T-helper 1 cell treated with Interleukin-12 subunit alpha and Interleukin-12 subunit beta and Interleukin-4 antibody, amounts not matched to agents 30 μg/mL and 1 μg/mL, for 36 hours (primary cell): ENCODE measurements around the gene SCD.
A peak's percentile ranks its signal among the peaks of the same experiment; 100 is the strongest.

Experiments used
- H3K27ac Mint-ChIP-seq: one replicate; pipeline ENCODE4 v1.8.0; 2021; ENCODE audit warnings: mild to moderate bottlenecking, mixed read lengths
- H3K27me3 Mint-ChIP-seq: one replicate; pipeline ENCODE4 v1.8.0; 2021; ENCODE audit warnings: low read depth, mixed read lengths
- H3K36me3 Mint-ChIP-seq: one replicate; pipeline ENCODE4 v1.8.0; 2021; ENCODE audit warnings: low read depth, mixed read lengths
- H3K4me1 Mint-ChIP-seq: one replicate; pipeline ENCODE4 v1.8.0; 2021; ENCODE audit warnings: low read depth, mixed read lengths
- H3K4me3 Mint-ChIP-seq: one replicate; pipeline ENCODE4 v1.8.0; 2021; ENCODE audit warnings: mild to moderate bottlenecking, moderate library complexity, mixed read lengths
- H3K9me3 Mint-ChIP-seq: one replicate; pipeline ENCODE4 v1.8.0; 2021; ENCODE audit warnings: mixed read lengths

The SCD gene

DNA sequence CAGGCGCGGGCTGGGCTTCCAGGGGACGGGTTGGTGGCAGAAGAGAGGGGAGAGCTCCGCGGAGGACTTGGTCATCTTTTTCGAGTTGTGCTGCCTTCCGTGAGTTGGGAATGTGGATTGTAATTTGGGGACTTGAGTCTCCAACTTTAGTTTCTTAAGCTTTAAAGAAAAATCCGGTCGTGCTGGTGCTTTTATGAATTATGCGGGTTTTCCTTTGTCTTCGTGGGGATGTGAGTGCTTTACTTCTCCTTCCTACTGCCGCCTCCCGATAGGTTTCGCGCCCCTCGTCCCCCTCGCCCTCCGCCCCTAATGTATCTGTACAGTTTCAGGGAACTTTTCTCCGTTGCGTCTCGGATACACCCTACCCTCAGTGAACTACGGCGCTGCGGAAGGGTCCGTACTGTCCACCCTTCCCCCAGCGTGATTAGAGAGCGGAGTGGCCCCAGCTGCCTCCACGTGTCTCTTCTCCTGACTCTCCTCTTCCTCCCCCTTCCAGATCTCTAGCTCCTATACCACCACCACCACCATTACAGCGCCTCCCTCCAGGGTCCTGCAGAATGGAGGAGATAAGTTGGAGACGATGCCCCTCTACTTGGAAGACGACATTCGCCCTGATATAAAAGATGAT lies 649 bp downstream of the SCD start:
- Mint-ChIP-seq H3K27ac (peak overlapping the region; percentile 88), H3K36me3 (peaks cover 46% of the 10 kb centered on the region), H3K4me3 (peak overlapping the region; percentile 100), H3K9me3 (no peaks in the 10 kb centered on the region), H3K27me3 (no peaks in the 10 kb centered on the region), H3K4me1 (peaks cover 63% of the 10 kb centered on the region)

DNA sequence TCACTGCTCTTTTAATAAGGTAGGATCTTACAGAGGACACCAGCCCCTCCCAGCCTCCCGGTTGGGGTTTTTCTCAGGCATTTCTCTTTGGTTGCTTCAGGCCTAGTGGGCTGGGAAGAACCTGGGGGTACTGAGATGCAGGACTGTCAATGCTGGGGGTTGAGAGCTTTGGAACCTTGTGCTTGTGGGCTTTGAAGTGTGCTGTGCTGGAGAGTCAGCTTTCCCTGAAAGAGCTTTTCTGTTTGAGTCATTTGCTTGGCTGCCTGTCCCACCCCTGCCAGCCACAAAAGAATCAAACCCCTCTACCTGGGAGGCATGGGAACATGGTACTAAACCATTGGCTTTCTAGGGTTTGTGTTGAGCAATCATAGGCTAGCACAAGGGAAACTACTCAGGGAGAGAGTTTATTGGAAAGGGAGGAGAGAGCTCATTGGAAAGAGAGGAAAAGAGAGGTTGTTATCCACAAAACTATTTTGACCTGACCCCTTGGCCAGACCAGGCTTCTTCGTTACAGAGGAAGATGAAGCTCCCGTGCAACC lies 1.4 kb downstream of the SCD start:
- H3K27ac Mint-ChIP-seq, result peak overlapping the region; percentile 88
- H3K4me3 Mint-ChIP-seq, result peak overlapping the region; percentile 100
- H3K4me1 Mint-ChIP-seq, result peaks cover 63% of the 10 kb centered on the region
- no peaks in the 10 kb centered on the region for H3K9me3 Mint-ChIP-seq
- peaks cover 50% of the 10 kb centered on the region for H3K36me3 Mint-ChIP-seq
- H3K27me3 Mint-ChIP-seq, result no peaks in the 10 kb centered on the region

DNA sequence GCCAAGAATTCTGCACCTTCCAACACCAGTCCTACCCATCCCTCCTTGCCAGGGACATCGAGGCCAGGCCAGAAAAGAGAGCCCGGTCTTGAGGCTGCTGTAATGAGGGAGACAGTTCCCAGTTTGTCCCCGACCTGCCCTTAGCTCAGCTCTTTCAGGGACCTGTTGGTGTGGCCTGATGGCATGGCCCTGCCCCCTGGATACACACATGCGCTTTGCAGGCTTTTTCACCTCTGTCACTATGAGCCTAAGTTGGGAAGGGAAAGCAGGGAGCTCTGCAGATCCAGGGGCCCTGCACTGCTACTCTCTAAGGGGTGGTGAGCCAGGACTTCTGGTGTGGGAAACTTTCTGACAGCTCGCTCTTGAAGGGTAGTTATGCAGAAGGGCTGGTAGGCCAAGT lies 2.1 kb downstream of the SCD start:
- Mint-ChIP-seq H3K36me3 (peaks cover 57% of the 10 kb centered on the region), H3K27me3 (no peaks in the 10 kb centered on the region), H3K4me1 (peaks cover 63% of the 10 kb centered on the region), H3K9me3 (no peaks in the 10 kb centered on the region), H3K27ac (peak overlapping the region; percentile 47), H3K4me3 (peak overlapping the region; percentile 100)

DNA sequence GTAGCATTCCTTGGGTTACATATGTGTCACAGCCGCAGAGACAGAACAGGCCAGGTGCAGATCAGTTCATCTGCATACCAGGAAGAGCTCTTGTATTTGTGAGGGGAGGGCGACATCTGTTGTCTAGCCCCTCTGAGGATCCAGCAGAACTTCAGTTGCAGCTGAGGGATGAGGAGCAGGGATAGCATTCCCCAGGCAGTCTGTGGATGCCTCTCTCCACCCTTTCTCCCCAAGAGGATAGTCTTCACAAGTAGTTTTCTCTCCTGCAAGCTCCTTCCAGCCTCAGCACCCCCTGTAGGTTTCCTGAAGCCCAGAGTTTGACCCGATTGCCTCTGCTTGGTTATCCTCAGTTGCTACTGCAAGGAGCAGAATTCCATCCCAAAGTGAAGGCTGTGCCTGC lies 2.6 kb downstream of the SCD start:
- H3K4me1 Mint-ChIP-seq, result peaks cover 62% of the 10 kb centered on the region
- no peaks in the 10 kb centered on the region for H3K9me3 Mint-ChIP-seq
- H3K4me3 Mint-ChIP-seq, result peak overlapping the region; percentile 100
- H3K27ac Mint-ChIP-seq, result peak overlapping the region; percentile 47
- H3K36me3 Mint-ChIP-seq, result peaks cover 61% of the 10 kb centered on the region
- H3K27me3 Mint-ChIP-seq, result no peaks in the 10 kb centered on the region

DNA sequence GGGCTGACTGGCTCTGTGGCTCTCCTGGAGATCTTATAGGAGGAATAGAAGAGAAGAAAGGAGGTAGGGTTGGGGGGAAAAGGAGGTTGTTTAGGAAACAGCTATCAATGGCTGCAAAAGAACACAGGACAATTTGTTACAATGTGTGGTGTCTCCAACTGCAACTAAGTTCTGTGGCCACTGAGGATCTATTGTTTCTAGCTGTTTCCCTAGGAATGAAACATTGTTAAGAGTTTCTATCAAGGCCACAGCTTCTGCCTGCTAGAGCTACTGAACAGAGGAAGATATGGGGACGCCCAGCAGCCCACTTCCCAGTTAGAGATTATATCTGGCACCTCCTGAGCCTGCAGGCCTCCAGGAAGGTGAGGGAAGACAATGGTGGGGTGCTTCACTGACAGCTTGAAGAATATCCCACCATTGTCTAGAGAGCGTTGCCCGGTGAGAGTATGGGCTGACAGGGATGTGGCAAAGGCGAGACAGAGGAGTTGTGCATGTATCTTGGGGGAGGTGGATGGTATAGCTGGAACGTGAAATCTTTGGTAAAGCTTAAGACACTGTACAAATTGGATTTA lies 4.0 kb downstream of the SCD start:
- peaks cover 74% of the 10 kb centered on the region for H3K36me3 Mint-ChIP-seq
- H3K27ac Mint-ChIP-seq, result peak overlapping the region; percentile 51
- no peaks in the 10 kb centered on the region for H3K9me3 Mint-ChIP-seq
- H3K4me3 Mint-ChIP-seq, result peak overlapping the region; percentile 100
- H3K27me3 Mint-ChIP-seq, result no peaks in the 10 kb centered on the region
- H3K4me1 Mint-ChIP-seq, result peaks cover 67% of the 10 kb centered on the region

DNA sequence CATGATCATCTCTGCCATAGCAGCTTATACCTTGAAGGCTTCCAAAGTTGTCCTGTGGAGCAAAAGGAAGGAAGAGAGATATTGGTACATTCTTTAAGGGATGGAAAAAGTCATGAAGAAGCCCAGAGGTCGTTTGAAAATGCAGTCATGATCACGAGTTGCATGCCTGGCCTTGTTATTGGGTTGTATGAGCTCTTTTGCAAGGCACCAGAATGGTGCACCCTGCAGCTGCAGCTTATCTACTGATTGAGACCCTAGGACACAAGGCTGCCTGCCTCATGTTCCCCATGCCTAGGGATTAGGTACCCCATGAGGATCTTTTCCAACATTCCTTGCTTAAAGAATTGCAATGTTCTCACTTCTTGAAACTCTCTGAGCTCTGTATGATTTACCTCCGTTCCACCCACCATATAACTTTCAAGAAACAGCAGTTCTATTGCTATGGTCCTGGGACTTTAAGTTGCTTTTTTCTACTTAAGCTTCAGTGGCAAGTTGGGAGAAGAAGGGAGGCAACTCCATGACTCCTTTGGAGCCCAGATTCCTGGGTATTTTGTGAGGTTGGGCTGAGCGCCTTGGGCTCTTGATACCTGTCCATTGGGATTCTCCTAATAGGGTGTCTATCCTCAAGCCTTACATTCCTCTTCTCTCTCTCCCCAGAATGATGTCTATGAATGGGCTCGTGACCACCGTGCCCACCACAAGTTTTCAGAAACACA lies 6.9 kb downstream of the SCD start:
- Mint-ChIP-seq H3K4me3 (no peak overlapping the region), H3K4me1 (peaks cover 67% of the 10 kb centered on the region), H3K9me3 (no peaks in the 10 kb centered on the region), H3K27me3 (no peaks in the 10 kb centered on the region), H3K36me3 (peaks cover 75% of the 10 kb centered on the region), H3K27ac (peak overlapping the region; percentile 23)

DNA sequence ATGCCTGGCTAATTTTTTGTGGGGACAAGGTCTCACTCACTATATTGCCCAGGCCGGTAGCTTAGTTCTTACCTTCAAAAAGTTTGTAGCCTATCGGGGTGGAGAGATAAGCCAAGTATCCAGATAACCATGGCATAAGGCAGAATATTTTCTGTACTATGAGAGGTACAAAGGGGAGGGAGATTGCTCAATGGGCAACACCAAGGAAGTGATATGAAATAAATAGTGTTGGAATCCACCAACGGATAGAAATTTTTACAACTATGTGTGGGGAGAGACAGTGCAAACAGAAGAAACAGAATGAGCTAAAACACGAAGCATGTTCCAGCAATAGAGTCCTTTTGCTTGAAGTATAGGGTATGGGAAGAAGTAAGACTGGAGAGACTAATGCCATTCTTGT lies 8.1 kb downstream of the SCD start:
- H3K4me1 Mint-ChIP-seq, result peaks cover 64% of the 10 kb centered on the region
- no peaks in the 10 kb centered on the region for H3K27me3 Mint-ChIP-seq
- peaks cover 77% of the 10 kb centered on the region for H3K36me3 Mint-ChIP-seq
- no peaks in the 10 kb centered on the region for H3K9me3 Mint-ChIP-seq
- H3K4me3 Mint-ChIP-seq, result no peak overlapping the region
- peak overlapping the region; percentile 41 for H3K27ac Mint-ChIP-seq

DNA sequence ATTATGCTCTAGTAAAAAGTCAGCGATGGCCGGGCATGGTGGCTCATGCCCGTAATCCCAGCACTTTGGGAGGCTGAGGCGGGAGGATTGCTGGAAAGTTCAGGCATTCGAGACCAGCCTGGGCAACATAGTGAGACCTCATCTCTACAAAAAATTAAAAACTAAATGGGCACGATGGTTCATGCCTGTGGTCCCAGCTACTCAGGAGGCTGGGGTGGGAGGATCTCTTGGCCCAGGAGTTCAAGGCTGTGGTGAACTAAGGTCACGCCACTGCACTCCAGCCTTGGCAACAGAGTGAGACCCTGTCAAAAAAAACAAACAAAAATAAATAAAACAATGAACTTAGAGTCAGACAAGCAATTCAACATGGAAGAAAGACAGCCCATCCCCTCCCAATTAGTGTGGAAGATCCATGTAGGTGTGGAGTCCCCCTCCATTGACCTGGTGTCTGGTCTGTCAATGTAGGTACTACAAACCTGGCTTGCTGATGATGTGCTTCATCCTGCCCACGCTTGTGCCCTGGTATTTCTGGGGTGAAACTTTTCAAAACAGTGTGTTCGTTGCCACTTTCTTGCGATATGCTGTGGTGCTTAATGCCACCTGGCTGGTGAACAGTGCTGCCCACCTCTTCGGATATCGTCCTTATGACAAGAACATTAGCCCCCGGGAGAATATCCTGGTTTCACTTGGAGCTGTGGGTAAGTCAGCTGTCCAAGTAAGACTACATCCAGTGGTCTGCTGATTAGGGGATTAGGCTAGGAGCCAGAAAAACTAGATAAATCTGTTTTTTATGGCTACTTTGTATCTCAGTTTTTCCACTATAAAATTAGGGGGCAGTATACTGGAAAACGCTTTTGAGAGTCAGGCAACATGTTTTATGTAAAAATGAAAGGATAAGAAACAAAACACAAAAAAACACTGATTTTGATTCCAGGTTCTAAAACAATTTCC lies 9.3 kb downstream of the SCD start:
- H3K27ac Mint-ChIP-seq, result no peak overlapping the region
- no peaks in the 10 kb centered on the region for H3K27me3 Mint-ChIP-seq
- peaks cover 54% of the 10 kb centered on the region for H3K4me1 Mint-ChIP-seq
- peaks cover 78% of the 10 kb centered on the region for H3K36me3 Mint-ChIP-seq
- H3K9me3 Mint-ChIP-seq, result no peaks in the 10 kb centered on the region
- no peak overlapping the region for H3K4me3 Mint-ChIP-seq

DNA sequence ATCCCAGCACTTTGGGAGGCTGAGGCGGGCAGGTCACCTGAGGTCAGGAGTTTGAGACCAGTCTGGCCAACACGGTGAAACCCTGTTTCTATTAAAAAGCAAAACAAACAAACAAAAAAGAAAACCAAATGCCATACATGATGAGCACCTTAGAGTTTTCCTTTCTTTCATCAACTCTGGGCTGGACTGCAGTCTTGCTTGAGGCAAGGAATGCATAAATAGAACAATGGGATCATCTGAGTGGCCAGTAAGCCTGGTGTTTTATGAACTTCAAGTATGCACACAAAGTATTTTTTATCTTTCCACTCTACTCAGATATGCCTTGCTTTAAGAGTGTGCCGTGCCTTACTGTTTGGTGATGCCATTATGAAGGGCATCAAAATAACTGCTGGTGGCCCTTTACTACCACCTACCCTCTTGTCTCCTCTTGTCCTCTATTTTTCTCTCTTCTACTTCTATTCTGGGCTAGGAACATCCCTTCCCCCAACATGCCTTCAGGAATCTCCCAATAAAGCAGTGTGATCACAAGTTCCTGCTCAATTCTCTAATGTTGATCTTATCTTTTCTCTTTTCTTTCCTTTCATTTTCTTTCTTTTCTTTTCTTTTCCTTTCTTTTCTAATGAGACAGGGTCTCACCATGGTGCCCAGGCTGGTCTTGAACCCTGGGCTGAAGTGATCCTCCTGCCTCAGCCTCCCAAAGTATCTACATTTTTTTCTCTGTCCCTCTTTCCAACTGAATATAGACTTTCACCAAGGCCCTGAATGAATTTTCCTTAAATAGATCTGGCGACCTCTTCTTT lies 10.2 kb downstream of the SCD start:
- no peak overlapping the region for H3K4me3 Mint-ChIP-seq
- no peaks in the 10 kb centered on the region for H3K9me3 Mint-ChIP-seq
- no peaks in the 10 kb centered on the region for H3K27me3 Mint-ChIP-seq
- H3K27ac Mint-ChIP-seq, result peak overlapping the region; percentile 41
- H3K4me1 Mint-ChIP-seq, result peaks cover 55% of the 10 kb centered on the region
- H3K36me3 Mint-ChIP-seq, result peaks cover 79% of the 10 kb centered on the region

DNA sequence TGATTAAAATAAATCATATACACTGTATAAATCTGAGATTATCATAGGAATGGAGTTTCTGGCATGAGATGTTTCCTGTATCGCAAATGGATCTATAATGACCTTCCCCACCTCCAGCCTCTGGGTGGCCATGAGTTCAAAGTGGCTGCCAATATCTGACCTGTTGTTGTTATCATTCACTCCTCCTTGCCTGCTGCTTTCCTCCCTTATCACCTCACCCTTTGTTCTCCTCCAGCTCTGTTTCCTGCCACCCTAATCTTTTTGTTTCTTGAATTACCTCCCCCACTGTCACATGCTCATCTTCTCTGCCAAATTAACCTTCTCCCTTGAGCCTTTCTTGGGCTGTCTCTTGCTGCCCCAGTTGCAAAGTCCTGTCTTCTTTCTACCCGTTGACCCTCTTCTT lies 12.0 kb downstream of the SCD start:
- Mint-ChIP-seq H3K9me3 (no peaks in the 10 kb centered on the region), H3K36me3 (peaks cover 78% of the 10 kb centered on the region), H3K4me3 (peak overlapping the region; percentile 33), H3K27me3 (no peaks in the 10 kb centered on the region), H3K27ac (peak overlapping the region; percentile 42), H3K4me1 (peaks cover 51% of the 10 kb centered on the region)

DNA sequence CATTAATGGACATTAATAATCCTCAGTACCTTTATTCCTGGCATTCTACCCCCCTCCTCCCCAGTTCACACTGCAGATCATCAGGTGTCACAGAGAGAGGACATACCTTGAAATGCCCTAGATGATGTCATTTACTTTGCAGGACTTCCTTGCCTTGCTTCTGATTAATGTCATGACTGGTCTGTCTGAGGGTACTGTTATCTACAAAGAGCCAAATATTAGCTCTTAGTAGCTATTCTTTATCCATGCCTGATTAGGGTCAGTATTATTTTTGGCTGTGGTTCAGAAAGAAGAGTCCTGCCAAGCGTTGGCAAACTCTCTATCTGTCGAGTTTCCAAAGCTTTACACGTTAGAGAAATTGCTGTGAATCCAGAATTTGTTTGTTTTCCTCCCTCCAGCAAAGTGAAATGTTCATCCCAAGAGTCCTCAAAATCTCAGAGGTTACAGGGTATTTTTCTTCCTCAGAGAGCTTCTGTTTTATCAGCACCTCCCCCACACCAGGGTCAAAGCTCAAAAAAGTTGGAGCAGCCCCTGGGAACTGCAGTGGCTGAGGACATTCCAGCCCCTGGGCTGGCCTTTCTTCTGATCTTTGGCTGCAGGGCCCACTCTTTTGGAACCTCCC lies 12.6 kb downstream of the SCD start:
- Mint-ChIP-seq H3K27ac (peak overlapping the region; percentile 42), H3K9me3 (no peaks in the 10 kb centered on the region), H3K4me1 (peaks cover 51% of the 10 kb centered on the region), H3K36me3 (peaks cover 73% of the 10 kb centered on the region), H3K27me3 (no peaks in the 10 kb centered on the region), H3K4me3 (peak overlapping the region; percentile 33)

DNA sequence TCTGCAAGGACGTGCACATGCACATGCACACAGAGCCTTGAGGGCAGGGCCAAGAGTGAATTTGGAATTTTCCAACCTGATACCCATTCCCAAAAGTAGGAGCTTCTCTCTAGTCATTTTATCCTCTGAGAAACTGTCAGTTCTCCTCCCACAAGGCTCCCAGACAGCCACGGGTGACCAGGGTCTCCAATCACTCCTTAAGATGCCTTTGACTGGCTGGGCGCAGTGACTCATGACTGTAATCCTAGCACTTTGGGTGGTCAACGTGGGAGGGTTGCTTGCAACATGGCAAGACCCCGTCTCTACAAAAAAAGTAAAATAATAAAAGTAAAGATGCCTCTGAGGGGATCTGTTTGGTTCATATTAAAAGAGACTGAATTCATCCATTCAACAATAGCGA lies 13.2 kb downstream of the SCD start:
- Mint-ChIP-seq H3K4me1 (peaks cover 48% of the 10 kb centered on the region), H3K27ac (no peak overlapping the region), H3K9me3 (no peaks in the 10 kb centered on the region), H3K4me3 (no peak overlapping the region), H3K27me3 (no peaks in the 10 kb centered on the region), H3K36me3 (peaks cover 70% of the 10 kb centered on the region)
